ENCODE data around the gene HABP2.
A peak's percentile ranks its signal among the peaks of the same experiment; 100 is the strongest.

HABP2 gene

DNA sequence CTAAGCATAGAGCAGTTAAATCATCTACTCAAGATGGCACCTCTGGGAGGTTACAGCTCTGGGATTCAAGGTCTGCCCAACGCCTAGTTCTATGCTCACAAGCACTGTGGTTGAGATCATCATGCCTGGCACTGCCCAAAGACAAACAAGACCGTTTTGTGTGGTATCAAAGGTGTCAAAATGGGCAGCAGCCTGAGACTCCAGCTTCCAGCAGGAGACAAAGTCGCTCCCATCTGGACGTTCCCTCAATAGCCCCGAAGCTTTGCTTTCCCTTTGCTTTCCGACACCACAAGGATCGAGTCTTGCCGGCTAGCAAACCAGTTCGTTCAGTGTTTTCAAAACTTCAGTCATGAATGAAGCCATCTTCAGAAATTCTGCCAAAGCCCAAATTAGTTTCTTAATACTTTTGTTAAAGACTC is 5.1 kb downstream of the HABP2 start:
- TF ChIP-seq, protein P1, sequence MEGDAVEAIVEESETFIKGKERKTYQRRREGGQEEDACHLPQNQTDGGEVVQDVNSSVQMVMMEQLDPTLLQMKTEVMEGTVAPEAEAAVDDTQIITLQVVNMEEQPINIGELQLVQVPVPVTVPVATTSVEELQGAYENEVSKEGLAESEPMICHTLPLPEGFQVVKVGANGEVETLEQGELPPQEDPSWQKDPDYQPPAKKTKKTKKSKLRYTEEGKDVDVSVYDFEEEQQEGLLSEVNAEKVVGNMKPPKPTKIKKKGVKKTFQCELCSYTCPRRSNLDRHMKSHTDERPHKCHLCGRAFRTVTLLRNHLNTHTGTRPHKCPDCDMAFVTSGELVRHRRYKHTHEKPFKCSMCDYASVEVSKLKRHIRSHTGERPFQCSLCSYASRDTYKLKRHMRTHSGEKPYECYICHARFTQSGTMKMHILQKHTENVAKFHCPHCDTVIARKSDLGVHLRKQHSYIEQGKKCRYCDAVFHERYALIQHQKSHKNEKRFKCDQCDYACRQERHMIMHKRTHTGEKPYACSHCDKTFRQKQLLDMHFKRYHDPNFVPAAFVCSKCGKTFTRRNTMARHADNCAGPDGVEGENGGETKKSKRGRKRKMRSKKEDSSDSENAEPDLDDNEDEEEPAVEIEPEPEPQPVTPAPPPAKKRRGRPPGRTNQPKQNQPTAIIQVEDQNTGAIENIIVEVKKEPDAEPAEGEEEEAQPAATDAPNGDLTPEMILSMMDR (IDR thresholded peaks at IDR 0.05; ENCODE audit: control insufficient read depth, insufficient read depth, low read depth, low read length, missing control alignments), result no peak
- no peak for DNase-seq (ENCODE audit: low read depth)
- H3K4me3 ChIP-seq (ENCODE audit: control insufficient read depth, low read depth, low read length), result no peak overlapping the region

DNA sequence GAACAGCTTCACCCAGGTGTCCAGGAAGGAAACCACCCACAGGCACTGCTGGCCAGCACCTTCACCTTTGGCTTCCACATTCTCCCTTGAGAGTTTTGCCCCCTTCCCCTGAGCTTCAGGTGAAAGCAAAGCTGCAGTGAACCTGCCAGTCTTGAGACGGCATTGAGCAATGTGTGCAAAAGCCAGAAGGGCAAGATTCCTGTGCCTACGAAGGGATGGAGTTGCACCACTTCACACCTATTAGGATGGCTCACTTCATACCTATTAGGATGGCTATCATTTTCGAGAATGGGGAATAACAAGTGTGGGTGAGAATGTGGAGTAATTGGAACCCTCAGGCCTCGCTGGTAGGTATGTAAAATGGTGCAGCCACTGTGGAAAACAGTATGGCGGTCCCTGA is 7.2 kb downstream of the HABP2 start:
- no peak for DNase-seq (ENCODE audit: low read depth)
- TF ChIP-seq, protein P1 (IDR thresholded peaks at IDR 0.05; ENCODE audit: control insufficient read depth, insufficient read depth, low read depth, low read length, missing control alignments), result no peak
- H3K4me3 ChIP-seq (ENCODE audit: control insufficient read depth, low read depth, low read length), result no peak overlapping the region

DNA sequence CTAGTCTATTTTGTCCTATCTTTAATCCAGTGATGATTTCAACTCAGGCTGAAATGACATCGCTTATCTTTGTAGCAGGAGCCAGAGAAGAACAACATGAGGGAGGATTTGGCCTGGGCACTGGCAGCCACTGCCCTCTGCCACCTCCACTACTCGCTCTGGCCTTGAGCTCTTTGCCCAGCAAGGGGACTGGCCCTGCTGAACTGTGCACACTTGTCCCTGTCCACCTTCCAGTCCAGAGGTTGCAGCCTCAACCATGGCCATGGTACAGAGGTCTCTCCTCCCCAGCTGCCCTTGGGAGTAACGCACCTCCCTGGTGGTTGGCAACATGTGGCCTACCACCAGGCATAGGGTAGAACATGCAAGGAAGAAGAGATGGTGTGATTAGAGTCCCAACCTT is 8.4 kb downstream of the HABP2 start:
- TF ChIP-seq, protein P1 (IDR thresholded peaks at IDR 0.05; ENCODE audit: control insufficient read depth, insufficient read depth, low read depth, low read length, missing control alignments), result no peak
- no peak overlapping the region for H3K4me3 ChIP-seq (ENCODE audit: control insufficient read depth, low read depth, low read length)
- no peak for DNase-seq (ENCODE audit: low read depth)

DNA sequence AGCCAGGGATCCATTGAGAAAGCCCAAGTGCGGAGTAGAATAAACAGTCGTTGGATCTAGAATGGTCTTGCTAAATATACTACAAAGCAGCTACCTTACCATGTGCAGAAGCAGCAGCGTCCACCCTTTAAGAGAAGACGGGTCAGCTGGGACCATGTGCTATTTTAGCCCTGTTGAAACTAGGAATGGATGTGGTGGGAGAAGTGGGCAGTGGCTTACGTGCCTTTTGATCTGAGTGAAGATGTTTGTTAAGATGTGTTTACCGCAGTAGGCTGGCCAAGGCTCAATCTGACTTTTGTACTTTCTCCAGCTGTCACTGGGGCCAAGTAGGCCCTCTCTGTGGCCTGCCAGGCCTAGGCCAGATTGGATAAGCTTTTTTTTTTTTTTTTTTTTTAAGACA is 9.2 kb downstream of the HABP2 start:
- H3K4me3 ChIP-seq (ENCODE audit: control insufficient read depth, low read depth, low read length), result no peak overlapping the region
- no peak for DNase-seq (ENCODE audit: low read depth)

DNA sequence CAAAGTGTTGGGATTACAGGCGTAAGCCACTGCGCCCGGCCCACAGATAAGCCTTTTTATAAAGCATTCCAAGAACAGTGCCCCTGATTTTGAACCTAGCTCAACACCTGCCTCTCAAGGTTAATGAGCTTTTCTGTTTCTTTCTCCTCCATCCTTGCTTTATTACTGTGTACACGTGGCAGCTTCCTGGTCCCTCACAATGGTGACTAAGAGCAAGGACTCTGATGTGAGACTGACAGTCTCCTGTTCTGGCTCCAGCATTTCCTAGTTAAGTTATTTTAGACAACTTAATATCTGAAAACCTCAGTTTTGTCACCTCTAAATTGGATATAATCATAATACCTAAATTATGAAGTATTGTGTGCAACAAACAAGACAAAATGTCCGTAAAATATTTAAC is 9.9 kb downstream of the HABP2 start:
- TF ChIP-seq, protein P1 (IDR thresholded peaks at IDR 0.05; ENCODE audit: control insufficient read depth, insufficient read depth, low read depth, low read length, missing control alignments), result no peak
- no peak for DNase-seq (ENCODE audit: low read depth)
- H3K4me3 ChIP-seq (ENCODE audit: control insufficient read depth, low read depth, low read length), result no peak overlapping the region

More for the DNA sequence above, 9.2 kb downstream of the HABP2 start:
- TF ChIP-seq, protein P1 (IDR thresholded peaks at IDR 0.05; ENCODE audit: control insufficient read depth, insufficient read depth, low read depth, low read length, missing control alignments), result no peak

DNA sequence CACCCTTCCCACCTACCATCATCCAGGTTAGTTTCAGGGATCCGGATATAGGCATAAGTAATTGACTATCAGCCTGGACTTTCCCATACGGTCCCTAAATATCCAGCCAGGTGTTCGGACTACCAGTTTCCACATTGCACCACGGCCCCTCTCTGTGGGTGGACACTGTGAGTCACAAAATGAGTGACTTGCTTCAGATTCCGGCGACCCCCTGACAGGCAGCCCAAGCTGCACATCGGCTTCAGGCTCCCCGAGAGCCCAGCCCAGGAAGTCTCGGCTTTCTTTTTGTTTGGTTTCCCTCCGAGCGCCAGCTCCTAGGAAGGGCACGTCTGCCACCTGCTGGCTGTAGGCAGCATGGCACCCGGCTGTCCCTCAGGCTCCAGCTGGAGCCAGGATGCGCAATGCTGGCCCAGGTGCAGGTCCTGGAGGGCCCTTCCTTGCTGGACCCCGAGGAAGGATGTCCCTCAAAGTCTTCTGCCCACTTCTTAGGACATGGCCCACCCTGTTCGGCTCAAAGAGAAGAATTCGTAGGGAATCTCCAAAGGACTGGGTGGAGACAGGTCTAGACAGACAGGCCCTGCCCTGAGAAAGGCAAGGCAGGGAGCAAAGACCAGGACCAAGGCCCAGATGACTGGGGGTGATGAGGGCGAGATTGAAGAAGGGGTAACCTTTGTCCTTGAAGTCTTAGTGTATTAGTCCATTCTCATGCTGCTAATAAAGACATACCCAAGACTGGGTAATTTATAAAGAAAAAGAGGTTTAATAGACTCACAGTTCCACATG is 10.6 kb downstream of the HABP2 start:
- DNase-seq (ENCODE audit: low read depth), result peak; percentile 10
- TF ChIP-seq, protein P1 (IDR thresholded peaks at IDR 0.05; ENCODE audit: control insufficient read depth, insufficient read depth, low read depth, low read length, missing control alignments), result peak; percentile 99
- H3K4me3 ChIP-seq (ENCODE audit: control insufficient read depth, low read depth, low read length), result peak overlapping the region; percentile 31
